Testis (tissue), 2 donors: Measurements from ENCODE around the gene ZSWIM9.
A peak's percentile ranks its signal among the peaks of the same experiment; 100 is the strongest.

Experiments used
- POLR2A ChIP-seq: fragments of 450-650 bp; IDR thresholded peaks from one replicate; pipeline ENCODE4 v1.6.1; 2017; ENCODE audit warnings: antibody characterized with exemption, mild to moderate bottlenecking, moderate library complexity
- TF ChIP-seq, protein P1 (sequence below), 3 experiments: fragments of 450-650 bp in 2 of 3; fragments of 200-600 bp in 1 of 3; sonication (generic) in 1 of 3; IDR thresholded peaks; one replicate each; pipeline ENCODE4 v1.5.1; 2016 to 2019; ENCODE audit warnings: antibody characterized with exemption in 3 of 3, mild to moderate bottlenecking in 2 of 3, moderate library complexity in 1 of 3

DNA sequence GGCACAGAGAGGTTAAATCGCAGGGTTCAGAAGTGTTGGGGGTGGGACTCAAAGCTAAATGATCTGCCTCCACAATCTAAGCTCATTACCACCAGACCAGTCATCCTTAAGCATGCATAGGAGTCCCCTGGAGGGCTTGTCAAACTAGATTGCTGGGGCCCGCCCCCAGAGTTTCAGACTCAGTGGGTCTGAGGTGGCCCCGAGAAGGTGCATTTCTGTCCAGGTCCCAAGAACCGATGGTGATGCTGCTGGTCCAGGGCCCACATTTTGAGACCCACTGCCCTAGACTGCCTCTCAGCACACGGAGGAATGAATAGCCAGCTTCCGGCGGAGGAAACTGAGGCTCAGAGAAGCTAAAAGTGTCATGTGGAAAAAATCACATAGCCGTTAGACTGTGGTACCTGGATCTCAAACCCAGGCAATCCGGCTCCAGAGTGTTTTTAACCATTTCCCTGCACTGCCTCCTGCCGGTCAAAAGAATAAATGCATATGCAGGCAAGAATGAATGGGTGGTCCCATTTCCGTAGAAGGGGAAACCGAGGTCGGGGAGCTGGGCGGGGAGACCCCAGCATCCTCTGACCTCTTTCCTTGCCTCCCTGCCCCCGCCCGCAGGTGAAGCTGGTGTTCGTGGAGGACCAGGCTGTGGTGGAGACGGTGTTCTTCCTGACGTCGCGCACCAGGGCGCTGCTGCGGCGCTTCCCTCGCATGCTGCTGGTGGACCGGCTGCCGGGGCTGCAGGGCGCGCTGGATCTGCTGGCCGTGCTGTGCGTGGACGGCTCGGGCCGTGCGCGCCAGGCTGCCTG lies 23.8 kb downstream of the ZSWIM9 start:
- TF ChIP-seq POLR2A, result no peak
- TF ChIP-seq, protein P1, sequence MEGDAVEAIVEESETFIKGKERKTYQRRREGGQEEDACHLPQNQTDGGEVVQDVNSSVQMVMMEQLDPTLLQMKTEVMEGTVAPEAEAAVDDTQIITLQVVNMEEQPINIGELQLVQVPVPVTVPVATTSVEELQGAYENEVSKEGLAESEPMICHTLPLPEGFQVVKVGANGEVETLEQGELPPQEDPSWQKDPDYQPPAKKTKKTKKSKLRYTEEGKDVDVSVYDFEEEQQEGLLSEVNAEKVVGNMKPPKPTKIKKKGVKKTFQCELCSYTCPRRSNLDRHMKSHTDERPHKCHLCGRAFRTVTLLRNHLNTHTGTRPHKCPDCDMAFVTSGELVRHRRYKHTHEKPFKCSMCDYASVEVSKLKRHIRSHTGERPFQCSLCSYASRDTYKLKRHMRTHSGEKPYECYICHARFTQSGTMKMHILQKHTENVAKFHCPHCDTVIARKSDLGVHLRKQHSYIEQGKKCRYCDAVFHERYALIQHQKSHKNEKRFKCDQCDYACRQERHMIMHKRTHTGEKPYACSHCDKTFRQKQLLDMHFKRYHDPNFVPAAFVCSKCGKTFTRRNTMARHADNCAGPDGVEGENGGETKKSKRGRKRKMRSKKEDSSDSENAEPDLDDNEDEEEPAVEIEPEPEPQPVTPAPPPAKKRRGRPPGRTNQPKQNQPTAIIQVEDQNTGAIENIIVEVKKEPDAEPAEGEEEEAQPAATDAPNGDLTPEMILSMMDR (IDR thresholded peaks at IDR 0.05), result peak; percentile 7 to 46 (median 32)
